Posterior cingulate gyrus (tissue), 11 donors: ENCODE results near the gene DPP6.

ENCODE experiments used
- DNase-seq, 10 donors: peaks; one replicate each; pipeline versions ENCODE4 v3.0.0 to v3.0.0-alpha.2; 2020 to 2021; ENCODE audit warnings: mixed read lengths in 3 of 10
- intact Hi-C: fragments of 100-400 bp; cut with DNase I; formaldehyde crosslinking; loops from one replicate; pipeline ENCODE4 v1.15.1; 2023

The DPP6 gene

DNA sequence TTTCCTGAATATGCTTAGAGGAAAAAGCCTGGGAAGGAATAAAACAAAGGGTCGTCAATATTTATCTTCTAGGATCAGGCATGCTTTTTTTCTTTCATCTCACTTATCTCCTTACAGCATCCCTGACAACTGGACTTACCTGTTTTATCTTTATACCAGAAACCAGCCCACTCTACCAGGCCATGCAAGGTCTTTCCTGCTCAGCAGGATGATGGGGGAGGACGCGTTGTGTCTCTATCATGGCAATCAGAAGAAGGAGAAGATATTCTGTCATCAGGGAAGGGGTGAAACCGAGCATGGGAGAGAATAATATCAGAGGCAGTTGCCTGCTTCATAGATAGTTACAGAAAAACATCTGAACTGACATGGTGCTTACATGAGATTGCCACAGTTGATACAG, 445.6 kb downstream of the DPP6 start:
- intact Hi-C loops = loop anchor here (10.0 kb wide), 1 partner anchor 1303 kb away; no protein-coding TSS in a partner anchor
- DNase-seq = no peak

DNA sequence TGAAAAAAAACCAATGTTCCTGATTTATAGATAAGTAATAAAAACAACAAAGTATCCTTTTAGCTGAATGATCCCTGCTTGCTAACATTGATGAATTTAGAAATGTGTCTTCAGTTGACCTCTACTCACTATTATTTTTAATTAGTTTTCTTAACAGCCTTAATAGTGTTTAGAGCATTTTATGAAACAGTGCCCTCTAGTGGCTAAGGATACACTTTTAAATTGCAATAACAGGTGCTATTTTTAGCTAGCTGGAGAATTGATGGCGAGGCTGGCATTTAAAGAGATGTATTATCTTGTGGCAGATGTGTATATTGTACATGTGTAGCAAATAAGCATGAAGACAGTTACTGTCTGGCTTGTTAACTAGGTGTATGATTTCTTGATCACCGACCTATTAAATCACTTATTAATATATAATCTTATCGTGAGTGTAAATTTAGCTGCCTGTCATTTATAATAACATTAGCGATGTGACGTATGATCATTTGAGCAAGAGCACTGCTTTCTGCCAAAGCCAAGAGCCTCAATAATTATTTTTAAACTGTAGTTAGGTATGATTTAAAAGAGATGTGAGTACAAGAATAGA, 451.9 kb downstream of the DPP6 start:
- DNase-seq = no peak
- intact Hi-C loops = no loop called here

DNA sequence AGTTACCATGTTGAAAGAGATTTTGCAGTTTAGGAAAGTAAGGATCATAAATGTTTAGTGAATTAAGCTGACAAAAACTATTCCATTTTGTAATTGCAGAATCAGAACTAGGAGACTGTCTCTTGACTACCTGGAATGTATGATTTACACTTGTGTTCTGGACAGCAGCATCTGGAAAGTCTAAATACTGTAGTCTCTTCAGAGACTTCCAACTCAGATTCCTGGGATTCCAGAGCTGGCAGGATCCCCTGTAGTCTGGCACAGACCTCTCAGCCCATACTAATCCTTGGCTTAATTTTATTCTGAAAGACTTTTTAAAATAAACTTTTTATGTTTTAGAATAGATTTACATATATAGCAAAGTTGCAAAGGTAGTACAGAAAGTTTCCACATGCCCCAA, 452.7 kb downstream of the DPP6 start:
- no peak for DNase-seq
- intact Hi-C loops = no loop called here

DNA sequence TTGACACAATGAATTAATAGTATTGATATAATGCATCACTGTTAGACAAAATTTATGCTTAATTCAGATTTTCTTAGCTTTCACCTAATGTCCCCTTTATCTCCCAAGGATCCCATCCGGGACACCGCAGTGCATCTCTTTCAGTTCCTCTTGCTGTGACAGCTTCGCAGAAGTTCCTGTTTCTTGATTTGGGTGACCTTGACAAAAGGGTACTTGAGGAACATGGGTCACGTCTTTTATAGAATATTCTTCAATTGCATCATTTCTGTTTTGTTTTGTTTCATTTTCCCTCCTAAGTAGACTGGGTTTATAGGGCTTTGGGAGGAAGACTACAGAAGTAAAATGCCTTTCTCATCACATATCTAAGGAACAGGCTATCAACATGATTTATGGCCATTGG, 453.2 kb downstream of the DPP6 start:
- intact Hi-C loops = no loop called here
- DNase-seq = no peak

DNA sequence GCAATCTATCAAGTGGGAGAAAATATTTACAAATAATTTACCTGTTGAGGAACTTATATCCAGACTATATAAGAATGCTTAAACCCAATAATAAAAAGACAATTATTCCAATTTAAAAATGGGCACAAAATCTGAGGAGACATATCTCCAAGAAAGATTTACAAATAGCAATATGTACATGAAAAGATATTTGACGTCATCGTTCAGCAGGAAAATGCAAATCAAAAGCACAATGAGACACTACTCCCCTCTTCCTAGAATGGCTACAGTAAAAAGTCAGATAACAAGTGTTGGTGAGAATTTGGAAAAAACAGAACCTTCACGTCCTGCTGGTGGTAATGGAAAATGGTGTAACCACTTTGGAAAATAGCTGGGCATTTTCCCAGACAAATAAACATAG, 457.0 kb downstream of the DPP6 start:
- DNase-seq = no peak
- intact Hi-C loops = no loop called here

DNA sequence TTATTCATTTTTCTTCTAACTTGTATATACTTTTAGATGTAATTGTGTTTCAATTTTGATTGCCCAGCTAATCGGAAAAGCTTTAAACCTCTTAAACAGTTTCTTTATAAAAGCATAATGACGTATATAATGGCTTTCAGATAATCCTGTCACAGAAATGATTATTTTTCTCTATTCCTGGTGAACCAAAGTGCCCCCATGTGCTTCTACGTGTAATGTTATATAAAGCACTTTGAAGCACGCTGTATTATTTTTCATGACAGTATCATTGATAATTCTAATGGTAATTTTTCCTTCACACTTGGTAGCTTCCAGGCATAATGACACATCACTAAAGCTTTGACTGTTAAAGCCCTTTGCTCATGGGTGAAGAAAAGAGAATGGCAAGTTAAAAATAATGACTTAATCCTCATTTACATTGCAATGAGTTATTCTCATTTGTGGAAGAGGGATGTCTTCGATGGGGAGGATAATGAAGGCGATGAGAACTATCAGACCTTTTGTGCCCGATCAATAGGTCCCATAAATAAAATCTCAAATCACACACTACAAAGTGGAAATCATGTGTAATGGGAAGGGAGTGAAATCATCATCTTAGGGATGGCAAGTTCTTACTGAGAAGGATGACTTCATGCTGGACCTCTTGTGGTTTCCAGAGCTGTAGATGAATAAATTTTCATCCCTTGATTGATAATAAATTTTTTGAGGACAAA, 460.1 kb downstream of the DPP6 start:
- intact Hi-C loops = loop anchor here (10.0 kb wide), 1 partner anchor 63 kb away; no protein-coding TSS in a partner anchor

DNA sequence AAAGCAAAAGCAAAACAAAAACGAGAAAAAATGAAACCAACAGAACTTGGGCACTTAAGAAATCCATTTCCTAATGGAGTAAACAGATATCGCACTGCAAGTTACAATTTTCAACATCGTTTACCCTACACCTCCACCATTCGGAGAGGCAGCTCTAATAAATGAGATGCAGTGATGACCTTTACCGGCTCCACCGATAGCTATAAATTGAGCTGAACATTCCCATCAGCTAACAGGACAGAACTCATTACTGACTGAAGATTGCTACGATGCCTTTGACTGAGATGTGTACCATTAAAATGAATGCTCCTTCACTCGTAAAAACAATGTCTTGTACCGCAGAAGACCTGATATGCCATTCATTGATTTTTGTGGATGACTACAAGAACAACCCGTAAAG, 465.6 kb downstream of the DPP6 start:
- intact Hi-C loops = loop anchor here (10.0 kb wide), 1 partner anchor 57 kb away; no protein-coding TSS in a partner anchor
- no peak for DNase-seq

More for the DNA sequence above, 460.1 kb downstream of the DPP6 start:
- no peak for DNase-seq

DNA sequence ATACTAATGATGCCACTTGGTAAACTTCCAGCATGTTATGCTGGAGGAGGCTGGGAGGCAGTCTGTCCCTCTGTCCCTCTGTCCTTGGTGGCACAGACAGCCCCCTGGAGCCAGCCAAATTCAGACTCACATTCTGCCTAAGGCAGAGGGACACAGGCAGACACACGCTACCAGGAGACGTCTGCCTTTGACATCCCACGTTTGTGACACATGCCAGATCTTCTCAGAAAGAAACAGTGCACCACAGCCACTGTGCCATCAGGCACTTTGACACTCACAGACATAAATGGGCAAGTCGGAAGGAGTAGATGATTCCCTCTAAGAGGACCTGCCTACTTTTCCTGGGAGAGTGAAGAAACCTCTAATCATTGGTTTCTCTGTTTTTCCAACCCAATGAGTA, 467.0 kb downstream of the DPP6 start:
- DNase-seq = no peak
- intact Hi-C loops = loop anchor here (10.0 kb wide), 1 partner anchor 56 kb away; no protein-coding TSS in a partner anchor

DNA sequence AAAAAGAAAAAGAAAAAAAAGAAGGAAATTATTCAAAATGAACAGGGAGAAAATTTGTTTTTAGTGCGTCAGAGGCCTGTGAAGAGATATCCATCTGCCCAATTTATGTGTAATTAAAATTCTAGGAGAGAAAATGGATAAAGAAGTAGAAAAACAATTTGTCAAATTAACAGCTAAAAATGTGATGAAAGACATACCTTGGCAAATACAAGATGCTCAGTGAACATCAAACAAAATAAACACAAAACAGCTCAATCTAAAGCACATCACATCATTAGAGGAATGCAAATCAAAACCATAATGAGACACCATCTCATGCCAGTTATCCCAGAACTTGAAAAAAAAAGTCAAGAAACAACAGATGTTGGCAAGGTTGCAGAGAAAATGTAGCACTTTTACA, 477.9 kb downstream of the DPP6 start:
- no peak for DNase-seq

DNA sequence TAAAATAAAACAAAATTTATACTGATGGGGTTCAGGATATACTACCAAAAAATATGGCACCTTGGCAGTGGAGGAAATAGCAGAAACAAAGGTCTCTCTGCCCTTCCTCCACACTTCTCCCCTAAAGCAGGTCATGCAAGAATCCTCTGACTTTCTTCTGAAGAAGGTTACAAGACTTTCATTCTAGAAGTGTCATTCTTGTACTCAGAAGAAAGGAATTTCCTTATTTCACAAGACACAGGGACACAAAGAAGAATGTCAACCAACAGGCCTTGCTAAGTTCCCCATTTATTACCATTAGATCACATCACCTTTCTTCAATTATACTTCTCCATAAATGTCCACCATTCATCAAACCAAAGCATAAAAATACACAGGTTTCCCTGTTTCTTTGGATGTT, 480.6 kb downstream of the DPP6 start:
- intact Hi-C loops = no loop called here
- no peak for DNase-seq

More for the DNA sequence above, 477.9 kb downstream of the DPP6 start:
- intact Hi-C loops = no loop called here

DNA sequence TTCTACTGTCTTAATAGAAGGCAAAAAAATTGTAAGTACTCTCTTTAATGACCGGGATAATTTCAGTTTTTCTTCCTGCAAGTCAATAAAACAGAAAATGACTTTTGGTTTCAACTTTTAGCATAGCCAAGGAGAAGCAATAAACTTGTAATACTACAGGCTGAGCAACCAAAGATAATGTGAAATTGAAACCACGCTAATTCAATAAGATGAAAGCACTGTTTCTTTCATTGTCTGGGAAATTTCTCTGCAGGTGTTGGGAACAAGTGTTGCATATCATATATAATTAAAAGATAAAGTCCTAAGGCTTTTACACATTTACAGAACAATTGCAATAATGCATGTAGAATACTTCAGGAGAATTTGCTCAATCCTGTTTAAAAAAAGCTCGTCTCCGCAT, 488.4 kb downstream of the DPP6 start:
- intact Hi-C loops = no loop called here
- no peak for DNase-seq

DNA sequence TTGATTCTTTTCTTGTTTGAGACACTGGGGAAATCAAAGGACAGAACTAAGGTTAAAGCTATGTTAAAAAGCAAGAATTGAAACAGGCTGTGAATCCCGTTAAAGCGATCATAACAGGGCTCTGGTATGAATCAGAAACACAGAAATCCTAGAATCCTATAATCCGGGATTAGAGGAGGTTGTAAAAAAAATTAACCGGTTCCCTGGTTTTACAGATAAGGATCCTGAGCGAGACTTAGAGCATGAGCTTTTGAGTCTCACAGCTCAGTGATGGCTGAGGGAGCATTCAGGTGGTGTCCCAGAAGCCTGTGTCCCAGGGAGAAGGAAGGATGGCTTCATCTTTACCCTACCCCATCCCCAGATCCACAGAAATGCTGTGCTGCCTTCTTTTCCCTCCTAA, 489.4 kb downstream of the DPP6 start:
- no peak for DNase-seq
- intact Hi-C loops = no loop called here

DNA sequence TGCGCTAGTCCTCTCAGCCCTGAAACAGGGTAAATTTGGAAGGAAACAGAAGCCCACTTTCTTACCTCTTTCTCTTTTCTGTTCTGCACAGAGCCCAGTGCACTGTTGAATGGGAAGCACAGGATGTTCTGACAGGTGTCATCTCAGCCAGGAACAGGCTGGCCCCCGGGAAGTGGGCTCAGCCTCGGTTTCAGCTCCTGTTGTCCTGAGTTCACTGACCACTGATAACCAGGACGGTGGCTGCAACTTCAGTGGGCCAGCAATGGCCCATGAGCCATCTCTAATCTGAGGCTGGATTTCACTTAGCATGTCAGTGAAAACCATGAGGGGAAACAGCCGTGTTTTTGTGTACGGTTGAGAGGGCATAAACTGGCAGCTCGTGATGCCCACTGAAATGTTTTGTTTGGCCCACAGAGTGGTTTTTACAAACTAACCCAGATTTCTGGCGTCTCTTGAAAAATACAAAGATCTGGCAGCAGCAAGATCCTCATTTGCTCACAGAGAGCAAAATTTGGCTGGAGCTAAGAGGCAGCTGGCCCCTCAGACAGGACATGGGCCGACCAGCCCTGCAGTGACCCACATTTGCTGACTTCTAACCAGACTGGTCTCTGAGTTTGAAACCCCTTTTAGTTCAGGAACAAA, 494.9 kb downstream of the DPP6 start:
- intact Hi-C loops = no loop called here
- DNase-seq = peak in 4 of 10 donors; percentile 13 to 76 (median 47)

DNA sequence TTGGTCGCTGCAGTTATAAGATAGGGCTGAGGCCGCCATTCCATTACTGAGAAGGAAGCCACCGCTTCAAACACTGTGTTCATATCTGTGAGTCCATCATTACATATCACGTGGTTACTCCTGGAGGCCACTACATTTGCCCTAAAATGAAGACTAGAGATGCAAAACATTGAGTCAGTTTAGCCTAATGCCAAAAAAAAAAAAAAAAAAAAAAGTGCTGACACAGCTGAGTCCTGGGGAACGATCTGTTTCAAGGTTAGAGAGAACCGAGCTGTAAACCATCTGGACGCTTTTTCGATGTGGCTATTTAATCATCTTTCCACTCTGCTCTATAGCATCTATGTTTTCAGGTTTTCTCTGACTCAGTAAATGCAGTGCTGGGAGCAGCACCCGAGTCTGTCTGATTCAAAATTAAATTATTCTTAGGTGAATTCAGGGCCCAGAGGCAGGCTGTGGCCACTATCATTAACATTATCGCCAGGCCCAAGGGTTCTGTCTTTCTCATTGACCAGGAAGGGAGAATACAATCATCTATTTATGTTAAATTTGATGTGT, 501.6 kb downstream of the DPP6 start:
- no peak for DNase-seq
- intact Hi-C loops = no loop called here

DNA sequence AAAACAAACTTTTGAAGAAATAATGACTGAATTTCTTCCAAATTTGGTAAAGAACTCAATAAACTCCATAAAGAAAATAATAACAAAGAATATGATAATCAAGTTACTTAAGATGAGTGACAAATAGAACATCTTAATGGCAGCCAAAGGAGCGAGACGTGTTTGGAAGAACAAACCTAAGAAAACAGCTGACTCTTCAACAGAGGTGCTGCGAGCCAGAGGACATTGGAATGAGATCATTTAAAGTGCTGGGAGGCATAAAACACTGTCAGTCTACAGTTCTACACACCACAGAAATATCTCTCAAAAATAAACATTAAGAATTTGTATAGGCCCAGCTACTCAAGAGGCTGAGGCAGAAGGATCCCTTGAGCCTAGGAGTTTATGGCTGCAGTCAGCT, 507.3 kb downstream of the DPP6 start:
- no peak for DNase-seq
- intact Hi-C loops = no loop called here

DNA sequence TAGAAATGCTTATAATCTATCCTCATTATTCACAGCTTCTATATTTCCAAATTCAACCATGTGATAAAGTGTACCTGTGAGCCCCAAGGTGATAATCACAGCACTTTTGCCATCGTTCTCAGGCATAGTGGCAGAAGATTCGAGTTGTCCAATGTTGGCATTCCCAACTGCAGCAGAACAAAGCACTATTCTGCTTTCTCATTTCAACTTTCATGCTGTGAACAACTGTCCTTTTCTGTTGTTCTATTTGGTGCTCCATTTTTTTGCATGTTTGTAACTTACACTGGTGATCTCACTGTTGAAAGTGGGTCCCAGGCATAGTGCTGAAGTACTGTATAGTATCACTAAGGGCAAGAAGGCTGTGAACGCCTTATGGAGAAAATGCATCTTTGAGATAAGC, 512.5 kb downstream of the DPP6 start:
- no peak for DNase-seq
- intact Hi-C loops = no loop called here

DNA sequence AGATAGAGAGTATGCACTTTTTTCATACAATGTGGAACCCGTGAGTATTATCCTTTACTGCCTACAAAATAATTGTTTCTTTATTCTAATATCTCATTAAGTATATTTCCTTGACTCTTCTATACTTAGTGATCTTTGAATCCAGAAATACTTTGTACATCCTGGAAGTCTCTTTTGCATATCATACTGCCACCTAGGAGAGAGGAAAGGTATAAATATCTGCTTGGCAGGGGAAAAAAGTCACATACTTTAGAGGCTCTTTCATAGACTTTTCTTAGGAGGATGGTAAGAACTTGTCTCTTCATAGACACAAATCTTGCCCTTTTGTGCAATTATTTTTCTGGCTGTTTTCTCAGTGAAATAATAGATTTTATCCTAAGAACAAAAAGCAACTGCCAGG, 514.7 kb downstream of the DPP6 start:
- DNase-seq = no peak
- intact Hi-C loops = no loop called here

DNA sequence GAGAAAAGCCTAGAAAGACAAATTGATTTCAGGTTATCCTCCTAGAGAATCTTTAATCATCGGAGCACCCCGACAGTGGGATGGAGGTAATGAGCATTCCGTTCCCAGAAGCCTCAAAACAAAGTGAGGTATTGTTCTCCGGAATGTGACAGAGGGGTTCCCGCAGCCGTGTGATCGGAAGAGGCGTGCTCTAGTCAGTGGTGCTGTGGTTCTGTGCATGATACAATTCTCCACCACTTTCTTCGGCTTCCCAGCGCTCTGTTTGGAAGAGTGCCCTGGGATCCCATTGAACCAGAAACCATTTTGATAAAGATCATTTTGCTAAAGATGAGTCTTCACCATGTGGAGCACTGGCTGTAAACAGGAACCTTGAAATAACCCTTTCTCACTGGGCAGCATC, 516.1 kb downstream of the DPP6 start:
- intact Hi-C loops = no loop called here
- peak in 1 of 10 donors; percentile 34 for DNase-seq

DNA sequence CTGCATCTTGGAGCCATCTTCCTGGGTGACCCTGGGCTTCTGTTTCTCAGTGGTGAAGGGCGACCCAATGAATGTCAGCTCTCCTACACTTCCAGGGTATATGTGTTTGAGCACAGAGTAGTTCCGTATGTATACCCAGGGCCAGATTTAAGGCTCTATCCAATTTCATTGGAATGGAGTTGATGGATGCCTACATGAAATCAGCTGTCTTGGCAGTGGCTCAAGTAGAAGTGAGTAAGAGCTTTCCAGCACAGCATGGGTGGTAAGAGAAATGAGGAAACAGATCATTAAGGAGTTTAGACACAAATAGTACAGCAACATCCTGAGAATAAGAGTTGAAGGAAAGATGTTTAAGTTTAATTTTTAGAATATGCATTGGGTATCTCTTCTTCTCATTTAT, 517.7 kb downstream of the DPP6 start:
- no peak for DNase-seq
- intact Hi-C loops = loop anchor here (10.0 kb wide), 1 partner anchor 55 kb away; no protein-coding TSS in a partner anchor

DNA sequence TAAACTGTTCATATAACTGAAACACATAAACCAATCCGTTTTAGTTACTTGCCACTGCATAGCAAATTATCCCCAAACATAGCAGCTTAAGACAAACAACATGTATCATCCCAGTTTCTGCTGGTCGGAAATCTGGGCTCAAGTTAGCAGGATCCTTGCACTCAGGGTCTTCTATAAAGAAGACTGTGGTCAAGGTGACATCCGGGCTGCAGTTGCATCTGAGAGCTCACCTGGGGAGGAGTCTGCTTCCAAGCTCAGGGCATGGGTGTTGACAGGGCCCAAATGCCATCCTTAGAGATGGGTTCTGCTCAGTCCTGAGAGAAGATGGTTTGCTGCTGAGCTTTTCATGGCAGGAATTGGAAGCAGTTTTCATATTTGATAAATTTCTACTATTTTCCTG, 519.6 kb downstream of the DPP6 start:
- DNase-seq = no peak
- intact Hi-C loops = loop anchor here (10.0 kb wide), 1 partner anchor 57 kb away; no protein-coding TSS in a partner anchor

DNA sequence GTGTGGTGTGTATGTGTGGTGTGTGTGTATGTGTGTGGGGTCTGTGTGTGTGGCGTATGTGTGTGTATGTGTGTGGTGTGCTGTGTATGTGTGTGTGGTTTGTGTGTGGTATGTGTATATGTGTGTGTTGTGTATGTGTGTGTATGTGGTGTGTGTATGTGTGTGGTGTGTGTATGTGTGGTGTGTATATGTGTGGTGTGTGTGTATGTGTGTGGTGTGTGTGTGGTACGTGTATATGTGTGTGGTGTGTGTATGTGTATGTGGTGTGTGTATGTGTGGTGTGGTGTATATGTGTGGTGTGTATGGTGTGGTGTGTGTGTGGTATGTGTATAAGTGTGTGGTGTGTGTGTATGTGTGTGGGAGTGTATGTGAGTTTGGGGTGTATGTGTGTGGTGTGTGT, 522.0 kb downstream of the DPP6 start:
- intact Hi-C loops = loop anchor here (10.0 kb wide), 1 partner anchor 59 kb away; no protein-coding TSS in a partner anchor
- DNase-seq = no peak
